HUES48 (cell line): ENCODE data around the gene PNPLA3.

Experiments used
- H3K27ac ChIP-seq: one replicate; pipeline ENCODE4 v1.7.0; 2013; ENCODE audit warnings: low read depth, low read length, inconsistent platforms
- H3K27me3 ChIP-seq: 2 replicates; pipeline ENCODE4 v1.6.1; 2013; ENCODE audit warnings: mild to moderate bottlenecking, low read length; ENCODE audit not compliant: control insufficient read depth, insufficient read depth
- H3K36me3 ChIP-seq: 2 replicates; pipeline ENCODE4 v1.6.1; 2013; ENCODE audit warnings: low read length; ENCODE audit not compliant: control insufficient read depth, insufficient read depth
- H3K4me1 ChIP-seq: 2 replicates; pipeline ENCODE4 v1.6.1; 2013; ENCODE audit warnings: mild to moderate bottlenecking, low read length; ENCODE audit not compliant: control insufficient read depth, insufficient read depth
- H3K4me3 ChIP-seq: 2 replicates; pipeline ENCODE4 v1.5.1; 2013; ENCODE audit warnings: mild to moderate bottlenecking, low read depth, low read length
- H3K9ac ChIP-seq: 2 replicates; pipeline ENCODE4 v1.6.1; 2013; ENCODE audit warnings: mild to moderate bottlenecking, low read depth, low read length, moderate library complexity
- H3K9me3 ChIP-seq: 2 replicates; pipeline ENCODE4 v1.6.1; 2013; ENCODE audit warnings: low read length; ENCODE audit not compliant: control insufficient read depth, insufficient read depth

PNPLA3 gene

GRCh38 chr22:43968614-43969013, 45.0 kb downstream of the PNPLA3 start:
- H3K36me3 ChIP-seq = peaks cover 88% of the 10 kb centered on the region
- H3K27me3 ChIP-seq = no peaks in the 10 kb centered on the region
- H3K4me3 ChIP-seq = no peak overlapping the region
- H3K9me3 ChIP-seq = no peaks in the 10 kb centered on the region
- no peak overlapping the region for H3K9ac ChIP-seq
- H3K4me1 ChIP-seq = no peaks in the 10 kb centered on the region
- H3K27ac ChIP-seq = no peak overlapping the region

- Histone ChIP-seq H3K36me3 (peaks cover 88% of the 10 kb centered on the region), H3K27me3 (no peaks in the 10 kb centered on the region), H3K4me3 (no peak overlapping the region), H3K9ac (no peak overlapping the region), H3K27ac (no peak overlapping the region), H3K4me1 (no peaks in the 10 kb centered on the region), H3K9me3 (no peaks in the 10 kb centered on the region)
Observed at GRCh38 chr22:43969021-43969878, 45.6 kb downstream of the PNPLA3 start.

GRCh38 chr22:43969989-43970755, 46.6 kb downstream of the PNPLA3 start:
- Histone ChIP-seq H3K4me3 (no peak overlapping the region), H3K27me3 (no peaks in the 10 kb centered on the region), H3K27ac (no peak overlapping the region), H3K9ac (no peak overlapping the region), H3K36me3 (peaks cover 88% of the 10 kb centered on the region), H3K9me3 (no peaks in the 10 kb centered on the region), H3K4me1 (no peaks in the 10 kb centered on the region)

GRCh38 chr22:43971112-43971511, 47.5 kb downstream of the PNPLA3 start:
- no peaks in the 10 kb centered on the region for H3K9me3 ChIP-seq
- no peak overlapping the region for H3K4me3 ChIP-seq
- H3K4me1 ChIP-seq = no peaks in the 10 kb centered on the region
- no peaks in the 10 kb centered on the region for H3K27me3 ChIP-seq
- no peak overlapping the region for H3K27ac ChIP-seq
- peaks cover 88% of the 10 kb centered on the region for H3K36me3 ChIP-seq
- H3K9ac ChIP-seq = no peak overlapping the region

DNA sequence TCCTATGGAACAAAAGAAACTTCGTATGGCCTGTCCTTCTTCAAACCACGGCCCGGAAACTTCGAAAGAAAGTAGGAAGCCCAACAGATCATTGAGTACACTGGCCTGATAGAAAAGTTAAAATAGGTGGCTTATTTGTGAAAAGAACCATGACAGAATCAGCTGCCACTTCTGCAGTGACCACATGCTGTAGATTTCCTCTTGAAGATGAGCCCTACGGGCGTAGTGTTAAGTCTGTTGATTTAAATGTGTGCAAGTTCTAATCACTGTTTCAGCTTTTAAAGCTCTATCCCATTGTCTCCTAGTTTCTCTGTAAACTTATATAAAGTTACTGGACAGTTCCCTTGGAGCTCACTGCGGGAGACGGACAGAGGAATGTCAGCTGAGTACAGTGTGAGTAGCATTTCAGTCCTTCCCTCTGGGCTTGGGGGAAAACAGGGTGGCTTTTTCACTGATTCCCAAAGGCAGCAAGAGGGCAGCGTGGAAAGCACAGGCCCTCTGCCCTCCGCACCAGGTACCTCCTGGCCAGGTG, 49.4 kb downstream of the PNPLA3 start:
- no peak overlapping the region for H3K27ac ChIP-seq
- H3K36me3 ChIP-seq = peaks cover 91% of the 10 kb centered on the region

DNA sequence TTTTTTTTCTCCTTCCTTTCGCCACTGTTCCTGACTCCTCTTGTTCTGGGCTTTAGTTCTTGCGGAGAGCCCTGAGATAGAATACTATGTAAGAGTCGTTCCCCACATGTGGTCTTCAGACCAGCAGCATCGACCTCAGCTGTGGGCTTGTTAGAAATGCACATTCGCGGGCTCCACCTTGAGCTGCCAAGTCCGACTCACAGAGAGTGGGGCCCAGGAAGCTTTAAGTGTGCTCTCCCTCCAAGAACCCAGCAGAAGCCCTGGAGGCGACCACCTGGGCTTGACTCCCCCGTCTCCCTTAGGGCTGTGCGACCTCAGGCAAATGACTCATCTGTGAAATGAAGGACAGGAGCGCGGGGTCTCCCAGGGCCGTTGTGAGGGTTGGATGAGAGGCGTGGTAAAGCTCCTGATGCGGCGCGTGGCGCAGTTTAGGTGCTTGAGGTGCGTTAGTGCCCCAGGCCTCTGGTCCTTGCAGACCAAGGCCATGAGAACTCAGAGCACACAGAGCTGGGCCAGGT, 50.5 kb downstream of the PNPLA3 start:
- Histone ChIP-seq H3K36me3 (peaks cover 90% of the 10 kb centered on the region), H3K27ac (no peak overlapping the region), H3K4me1 (no peaks in the 10 kb centered on the region), H3K9me3 (no peaks in the 10 kb centered on the region), H3K4me3 (no peak overlapping the region), H3K9ac (no peak overlapping the region), H3K27me3 (no peaks in the 10 kb centered on the region)

More for the DNA sequence above, 49.4 kb downstream of the PNPLA3 start:
- no peak overlapping the region for H3K4me3 ChIP-seq
- no peaks in the 10 kb centered on the region for H3K9me3 ChIP-seq
- no peaks in the 10 kb centered on the region for H3K27me3 ChIP-seq
- H3K4me1 ChIP-seq = no peaks in the 10 kb centered on the region
- no peak overlapping the region for H3K9ac ChIP-seq

DNA sequence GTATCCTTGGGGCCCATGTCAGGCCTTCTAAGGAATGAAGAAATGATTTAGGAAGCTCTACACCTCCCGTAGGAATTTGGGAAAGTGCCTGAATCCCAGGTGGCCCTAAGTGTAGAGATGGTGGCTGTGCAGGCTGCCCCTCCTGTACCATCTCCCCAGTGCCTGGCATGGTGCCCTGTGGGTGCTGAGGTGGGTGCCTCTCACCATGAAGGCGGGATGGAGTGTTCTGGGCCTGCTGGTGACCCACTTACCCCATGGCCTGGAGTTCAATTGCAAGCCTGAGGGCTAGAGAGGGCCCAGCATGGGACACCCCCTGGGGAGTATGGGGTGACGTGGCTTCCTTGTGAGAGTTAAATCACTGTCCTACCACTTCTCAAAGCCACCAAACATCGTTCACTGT, 51.4 kb downstream of the PNPLA3 start:
- peaks cover 94% of the 10 kb centered on the region for H3K36me3 ChIP-seq
- no peak overlapping the region for H3K9ac ChIP-seq
- H3K9me3 ChIP-seq = no peaks in the 10 kb centered on the region
- H3K27me3 ChIP-seq = no peaks in the 10 kb centered on the region
- H3K4me3 ChIP-seq = no peak overlapping the region
- H3K4me1 ChIP-seq = no peaks in the 10 kb centered on the region
- no peak overlapping the region for H3K27ac ChIP-seq

DNA sequence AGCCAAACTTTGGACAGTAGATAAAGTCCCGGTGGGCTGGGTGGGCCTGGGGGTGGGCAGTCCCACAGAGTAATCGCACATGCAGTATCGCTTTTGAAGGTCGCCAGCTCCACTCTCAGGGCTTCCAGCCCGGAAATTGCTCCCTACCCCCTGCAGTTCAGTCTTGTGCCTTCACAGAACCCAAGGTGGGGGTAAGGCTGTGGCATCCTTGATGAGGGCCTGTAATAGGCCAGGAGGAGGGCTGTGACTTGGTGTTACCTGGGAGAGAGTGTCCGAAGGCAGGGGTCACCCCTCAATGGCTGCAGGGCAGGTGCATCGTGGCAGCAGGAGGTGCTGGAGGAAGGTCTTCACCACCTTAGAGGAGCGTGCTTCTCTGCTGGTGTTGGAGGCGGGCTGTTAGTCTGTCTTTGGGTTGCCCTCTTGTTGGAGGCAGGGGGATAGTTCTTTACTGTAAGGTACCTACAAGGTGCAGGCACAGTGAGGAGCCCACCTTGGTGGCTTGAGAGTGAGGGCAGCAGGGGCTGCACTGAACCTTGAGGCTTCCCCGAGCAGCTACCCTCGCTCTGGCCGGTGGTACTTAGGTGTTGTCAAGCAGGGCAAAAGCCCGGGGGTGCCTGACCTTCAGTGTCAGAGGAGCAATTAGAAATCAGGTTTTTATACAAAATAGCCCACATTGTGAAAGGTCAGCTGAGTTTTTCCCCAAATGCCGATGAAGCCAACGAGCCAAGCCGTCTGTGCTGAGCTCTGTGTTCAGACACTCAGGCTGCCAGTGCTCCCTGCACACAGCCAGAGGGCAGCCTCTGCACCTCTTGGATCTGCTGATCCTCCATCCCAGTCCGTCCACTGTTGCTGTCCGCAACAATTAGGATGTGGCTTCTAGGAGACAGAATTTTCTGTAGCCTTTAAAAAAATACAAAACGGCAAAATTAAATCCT, 53.5 kb downstream of the PNPLA3 start:
- no peaks in the 10 kb centered on the region for H3K4me1 ChIP-seq

DNA sequence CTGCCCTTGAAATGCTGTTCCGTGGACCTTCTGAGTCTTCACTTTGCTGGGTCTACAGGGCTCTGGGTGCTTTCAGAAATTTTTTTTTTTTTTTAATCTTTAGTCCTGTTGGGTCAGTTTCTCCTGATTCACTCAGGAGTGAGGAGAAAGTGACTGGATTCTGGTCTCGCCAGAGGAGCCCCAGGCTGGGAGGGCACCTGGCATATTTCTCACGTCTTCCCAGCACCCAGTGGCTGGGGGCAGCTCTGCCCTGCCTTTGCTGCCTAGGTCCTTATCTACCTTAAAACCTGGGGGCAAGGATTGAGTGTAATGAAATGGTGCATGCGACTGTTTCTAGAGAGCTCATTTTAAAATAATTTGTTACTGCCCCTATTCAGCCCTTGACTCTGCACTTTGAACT, 55.0 kb downstream of the PNPLA3 start:
- Histone ChIP-seq H3K9ac (no peak overlapping the region), H3K27me3 (no peaks in the 10 kb centered on the region), H3K4me3 (no peak overlapping the region), H3K27ac (no peak overlapping the region), H3K4me1 (no peaks in the 10 kb centered on the region), H3K9me3 (no peaks in the 10 kb centered on the region), H3K36me3 (peaks cover 94% of the 10 kb centered on the region)

More for the DNA sequence above, 53.5 kb downstream of the PNPLA3 start:
- Histone ChIP-seq H3K27ac (no peak overlapping the region), H3K9me3 (no peaks in the 10 kb centered on the region), H3K27me3 (no peaks in the 10 kb centered on the region), H3K9ac (no peak overlapping the region), H3K36me3 (peaks cover 97% of the 10 kb centered on the region), H3K4me3 (no peak overlapping the region)

- Histone ChIP-seq H3K27me3 (no peaks in the 10 kb centered on the region), H3K4me1 (no peaks in the 10 kb centered on the region), H3K9ac (no peak overlapping the region), H3K4me3 (no peak overlapping the region), H3K36me3 (peaks cover 89% of the 10 kb centered on the region), H3K9me3 (no peaks in the 10 kb centered on the region), H3K27ac (no peak overlapping the region)
Observed at GRCh38 chr22:43980579-43980978, 57.0 kb downstream of the PNPLA3 start.
